SJCRH30 (cell line): ENCODE results near the gene GPS1. TPM values are rescaled to one million over a fixed set of nuclear protein-coding genes. Genes with fewer than 3 reads are reported as not detected.

Experiments used
- DNase-seq, 2 experiments: peaks; one replicate each; pipeline ENCODE4 v3.0.0-alpha.2; 2015 to 2020
- H3K27ac ChIP-seq: fragments of 250-450 bp; sonication (Bioruptor Pico); 2 replicates; pipeline ENCODE4 v1.5.1; 2020; ENCODE audit warnings: mild to moderate bottlenecking, moderate library complexity
- H3K27me3 ChIP-seq: fragments of 250-450 bp; sonication (Bioruptor Pico); 2 replicates; pipeline ENCODE4 v1.5.1; 2020; ENCODE audit warnings: mild to moderate bottlenecking, moderate library complexity
- H3K36me3 ChIP-seq: fragments of 250-450 bp; sonication (Bioruptor Pico); 2 replicates; pipeline ENCODE4 v1.5.1; 2020; ENCODE audit warnings: mild to moderate bottlenecking, moderate library complexity
- H3K4me1 ChIP-seq: fragments of 250-450 bp; sonication (Bioruptor Pico); 2 replicates; pipeline ENCODE4 v1.5.1; 2020; ENCODE audit warnings: mild to moderate bottlenecking, moderate library complexity
- H3K4me3 ChIP-seq: fragments of 250-450 bp; sonication (Bioruptor Pico); 2 replicates; pipeline ENCODE4 v1.5.1; 2020; ENCODE audit warnings: mild to moderate bottlenecking, moderate library complexity
- H3K9me3 ChIP-seq: fragments of 250-450 bp; sonication (Bioruptor Pico); replicated peaks from 2 replicates; pipeline ENCODE4 v1.5.1; 2020; ENCODE audit warnings: mild to moderate bottlenecking, moderate library complexity
- total RNA-seq: library from RNA; depleted of rRNA; stranded (reverse); fragments of >200 nt; shearing (Covaris generic); gene quantifications from 2 replicates; pipeline ENCODE4 v1.2.3, GENCODE V29; 2014

The GPS1 gene
- total RNA-seq, 1 experiment from 2014 or later, result 168 TPM

GRCh38 chr17:82077617-82078358, 26.1 kb downstream of the GPS1 start:
- Histone ChIP-seq H3K9me3 (no peaks in the 10 kb centered on the region), H3K4me1 (no peaks in the 10 kb centered on the region), H3K27me3 (no peaks in the 10 kb centered on the region), H3K4me3 (no peak overlapping the region), H3K36me3 (peaks cover 44% of the 10 kb centered on the region), H3K27ac (no peak overlapping the region)
- DNase-seq, result no peak

GRCh38 chr17:82078433-82078832, 26.7 kb downstream of the GPS1 start:
- Histone ChIP-seq H3K4me1 (no peaks in the 10 kb centered on the region), H3K9me3 (no peaks in the 10 kb centered on the region), H3K27ac (no peak overlapping the region), H3K4me3 (no peak overlapping the region), H3K27me3 (no peaks in the 10 kb centered on the region), H3K36me3 (peaks cover 51% of the 10 kb centered on the region)
- no peak for DNase-seq

- no peaks in the 10 kb centered on the region for H3K4me1 ChIP-seq
- no peaks in the 10 kb centered on the region for H3K9me3 ChIP-seq
- peaks cover 58% of the 10 kb centered on the region for H3K36me3 ChIP-seq
- no peak overlapping the region for H3K4me3 ChIP-seq
- no peak for DNase-seq
- no peak overlapping the region for H3K27ac ChIP-seq
- no peaks in the 10 kb centered on the region for H3K27me3 ChIP-seq
Measured at GRCh38 chr17:82079001-82079677, 27.4 kb downstream of the GPS1 start.

- peaks cover 69% of the 10 kb centered on the region for H3K36me3 ChIP-seq
- H3K27me3 ChIP-seq, result no peaks in the 10 kb centered on the region
- no peak overlapping the region for H3K27ac ChIP-seq
- H3K9me3 ChIP-seq, result no peaks in the 10 kb centered on the region
- H3K4me3 ChIP-seq, result no peak overlapping the region
- no peaks in the 10 kb centered on the region for H3K4me1 ChIP-seq
- DNase-seq, result no peak
Measured at GRCh38 chr17:82080048-82080788, 28.5 kb downstream of the GPS1 start.

GRCh38 chr17:82080789-82081464, 29.2 kb downstream of the GPS1 start:
- Histone ChIP-seq H3K9me3 (no peaks in the 10 kb centered on the region), H3K36me3 (peaks cover 76% of the 10 kb centered on the region), H3K4me1 (no peaks in the 10 kb centered on the region), H3K27me3 (no peaks in the 10 kb centered on the region), H3K27ac (no peak overlapping the region), H3K4me3 (no peak overlapping the region)
- DNase-seq, result no peak

- no peaks in the 10 kb centered on the region for H3K4me1 ChIP-seq
- DNase-seq, result no peak
- H3K27ac ChIP-seq, result no peak overlapping the region
- no peaks in the 10 kb centered on the region for H3K27me3 ChIP-seq
- H3K4me3 ChIP-seq, result no peak overlapping the region
- H3K36me3 ChIP-seq, result peaks cover 82% of the 10 kb centered on the region
- H3K9me3 ChIP-seq, result no peaks in the 10 kb centered on the region
Measured at GRCh38 chr17:82081546-82081945, 29.8 kb downstream of the GPS1 start.

GRCh38 chr17:82081966-82082365, 30.3 kb downstream of the GPS1 start:
- Histone ChIP-seq H3K27ac (no peak overlapping the region), H3K4me3 (no peak overlapping the region), H3K36me3 (peaks cover 86% of the 10 kb centered on the region), H3K4me1 (no peaks in the 10 kb centered on the region), H3K27me3 (no peaks in the 10 kb centered on the region), H3K9me3 (no peaks in the 10 kb centered on the region)
- no peak for DNase-seq

GRCh38 chr17:82082456-82082855, 30.8 kb downstream of the GPS1 start:
- Histone ChIP-seq H3K9me3 (no peaks in the 10 kb centered on the region), H3K36me3 (peaks cover 91% of the 10 kb centered on the region)

GRCh38 chr17:82083009-82083408, 31.3 kb downstream of the GPS1 start:
- DNase-seq, result no peak
- no peaks in the 10 kb centered on the region for H3K27me3 ChIP-seq
- H3K4me1 ChIP-seq, result no peaks in the 10 kb centered on the region
- no peak overlapping the region for H3K27ac ChIP-seq
- H3K4me3 ChIP-seq, result no peak overlapping the region
- peaks cover 94% of the 10 kb centered on the region for H3K36me3 ChIP-seq
- H3K9me3 ChIP-seq, result no peaks in the 10 kb centered on the region

More at GRCh38 chr17:82082456-82082855, 30.8 kb downstream of the GPS1 start:
- DNase-seq, result no peak
- no peaks in the 10 kb centered on the region for H3K4me1 ChIP-seq
- H3K27me3 ChIP-seq, result no peaks in the 10 kb centered on the region
- H3K27ac ChIP-seq, result no peak overlapping the region
- H3K4me3 ChIP-seq, result no peak overlapping the region

GRCh38 chr17:82083533-82084359, 32.0 kb downstream of the GPS1 start:
- no peak overlapping the region for H3K27ac ChIP-seq
- H3K9me3 ChIP-seq, result no peaks in the 10 kb centered on the region
- peaks cover 95% of the 10 kb centered on the region for H3K36me3 ChIP-seq
- no peaks in the 10 kb centered on the region for H3K27me3 ChIP-seq
- no peak overlapping the region for H3K4me3 ChIP-seq
- no peak for DNase-seq
- H3K4me1 ChIP-seq, result no peaks in the 10 kb centered on the region

GRCh38 chr17:82084373-82085030, 32.8 kb downstream of the GPS1 start:
- Histone ChIP-seq H3K27ac (no peak overlapping the region), H3K27me3 (no peaks in the 10 kb centered on the region), H3K36me3 (peaks cover 98% of the 10 kb centered on the region), H3K9me3 (no peaks in the 10 kb centered on the region), H3K4me3 (no peak overlapping the region), H3K4me1 (no peaks in the 10 kb centered on the region)
- no peak for DNase-seq

GRCh38 chr17:82085031-82085861, 33.5 kb downstream of the GPS1 start:
- H3K4me1 ChIP-seq, result no peaks in the 10 kb centered on the region
- H3K9me3 ChIP-seq, result no peaks in the 10 kb centered on the region
- H3K4me3 ChIP-seq, result no peak overlapping the region
- DNase-seq, result no peak
- H3K27ac ChIP-seq, result no peak overlapping the region
- H3K36me3 ChIP-seq, result peaks cover 98% of the 10 kb centered on the region
- H3K27me3 ChIP-seq, result no peaks in the 10 kb centered on the region
